Prostate gland (tissue), 2 donors: ENCODE measurements around the gene MYCBPAP. TPM values are rescaled to one million over a fixed set of nuclear protein-coding genes. Genes with fewer than 3 reads are reported as not detected.

Source experiments
- DNase-seq: peaks from one replicate; pipeline ENCODE4 v3.0.0-alpha.2; 2019; ENCODE audit warnings: low spot score
- H3K27ac ChIP-seq, 2 donors: fragments of 200-600 bp; sonication (generic); 2 replicates each; pipeline ENCODE4 v1.5.1; 2017 to 2019
- H3K27me3 ChIP-seq: fragments of 200-600 bp; sonication (generic); replicated peaks from 2 replicates; pipeline ENCODE4 v1.5.1; 2019; ENCODE audit not compliant: insufficient read depth
- H3K36me3 ChIP-seq, 2 donors: fragments of 200-600 bp; sonication (generic); 1 replicate in 1 of 2; 2 replicates in 1 of 2; pipeline versions ENCODE4 v1.5.1 to v1.8.1; 2017 to 2019
- H3K4me1 ChIP-seq: fragments of 200-600 bp; sonication (generic); replicated peaks from 2 replicates; pipeline ENCODE4 v1.5.1; 2019
- H3K4me3 ChIP-seq, 2 donors: fragments of 200-600 bp; sonication (generic); 2 replicates each; pipeline ENCODE4 v1.5.1; 2017 to 2019
- H3K9me3 ChIP-seq: fragments of 200-600 bp; sonication (generic); 2 replicates; pipeline ENCODE4 v1.5.1; 2017
- POLR2A ChIP-seq: fragments of 450-650 bp; IDR thresholded peaks from one replicate; pipeline ENCODE4 v1.6.1; 2016; ENCODE audit warnings: antibody characterized with exemption, mild to moderate bottlenecking
- POLR2AphosphoS5 ChIP-seq: sonication (generic); formaldehyde crosslinking; IDR thresholded peaks from one replicate; pipeline ENCODE4 v1.6.1; 2017; ENCODE audit warnings: antibody characterized with exemption
- whole genome bisulfite sequencing: methylation state at CpG from one replicate; pipeline ENCODE4 v1.1.5; 2018; 5-methylcytosine and 5-hydroxymethylcytosine counted together
- intact Hi-C: fragments of 100-400 bp; cut with DNase I; formaldehyde crosslinking; loops from one replicate; pipeline ENCODE4 v1.14.2; 2022
- total RNA-seq, 2 donors: library from RNA; depleted of rRNA; stranded (reverse); fragments of >200 nt; gene quantifications; one replicate each; pipeline ENCODE4 v1.1.0, GENCODE V29; 2016
- TF ChIP-seq, protein P1 (sequence below), 4 experiments: fragments of 200-600 bp in 2 of 4; fragments of 450-650 bp in 2 of 4; sonication (generic) in 2 of 4; IDR thresholded peaks; 1 replicate in 3 of 4; 2 replicates in 1 of 4; pipeline ENCODE4 v1.5.1; 2016 to 2019; ENCODE audit warnings: antibody characterized with exemption in 4 of 4, mild to moderate bottlenecking in 2 of 4, moderate library complexity in 2 of 4

MYCBPAP gene
- total RNA-seq, 2 donors from 2014 or later = 0.14 to 12.6 TPM

DNA sequence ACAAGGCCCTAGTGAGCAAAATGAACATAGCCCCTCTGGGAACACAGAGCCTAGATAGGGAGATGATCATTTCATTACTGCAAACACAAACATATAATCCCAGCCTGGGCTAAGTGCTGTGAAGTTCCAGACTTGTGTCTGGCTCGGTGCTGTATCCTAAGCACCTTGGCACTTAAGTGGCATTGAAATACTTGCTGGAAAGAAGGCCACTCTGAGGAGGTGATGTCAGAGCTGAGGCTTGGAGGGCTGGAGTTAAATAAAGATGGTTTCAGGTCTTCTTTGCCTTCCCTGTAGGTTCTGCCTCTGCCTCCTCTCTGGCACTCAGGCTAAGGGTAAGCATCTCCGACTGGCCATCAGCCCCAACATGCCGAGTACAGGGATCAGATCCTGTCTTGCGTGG lies 49.9 kb downstream of the MYCBPAP start:
- intact Hi-C loops = no loop called here
- H3K4me3 ChIP-seq = no peak overlapping the region
- TF ChIP-seq POLR2A = no peak
- TF ChIP-seq, protein P1, sequence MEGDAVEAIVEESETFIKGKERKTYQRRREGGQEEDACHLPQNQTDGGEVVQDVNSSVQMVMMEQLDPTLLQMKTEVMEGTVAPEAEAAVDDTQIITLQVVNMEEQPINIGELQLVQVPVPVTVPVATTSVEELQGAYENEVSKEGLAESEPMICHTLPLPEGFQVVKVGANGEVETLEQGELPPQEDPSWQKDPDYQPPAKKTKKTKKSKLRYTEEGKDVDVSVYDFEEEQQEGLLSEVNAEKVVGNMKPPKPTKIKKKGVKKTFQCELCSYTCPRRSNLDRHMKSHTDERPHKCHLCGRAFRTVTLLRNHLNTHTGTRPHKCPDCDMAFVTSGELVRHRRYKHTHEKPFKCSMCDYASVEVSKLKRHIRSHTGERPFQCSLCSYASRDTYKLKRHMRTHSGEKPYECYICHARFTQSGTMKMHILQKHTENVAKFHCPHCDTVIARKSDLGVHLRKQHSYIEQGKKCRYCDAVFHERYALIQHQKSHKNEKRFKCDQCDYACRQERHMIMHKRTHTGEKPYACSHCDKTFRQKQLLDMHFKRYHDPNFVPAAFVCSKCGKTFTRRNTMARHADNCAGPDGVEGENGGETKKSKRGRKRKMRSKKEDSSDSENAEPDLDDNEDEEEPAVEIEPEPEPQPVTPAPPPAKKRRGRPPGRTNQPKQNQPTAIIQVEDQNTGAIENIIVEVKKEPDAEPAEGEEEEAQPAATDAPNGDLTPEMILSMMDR (IDR thresholded peaks at IDR 0.05) = no peak
- no peak for TF ChIP-seq POLR2AphosphoS5
- H3K27me3 ChIP-seq = peaks cover 10% of the 10 kb centered on the region
- no peak overlapping the region for H3K27ac ChIP-seq
- DNase-seq = no peak
- WGBS = 71% methylated on average over 4 of the region's 4 CpGs
- peaks cover 0 to 4% of the 10 kb centered on the region in 2 donors for H3K36me3 ChIP-seq
- peaks cover 19% of the 10 kb centered on the region for H3K4me1 ChIP-seq
- no peaks in the 10 kb centered on the region for H3K9me3 ChIP-seq

DNA sequence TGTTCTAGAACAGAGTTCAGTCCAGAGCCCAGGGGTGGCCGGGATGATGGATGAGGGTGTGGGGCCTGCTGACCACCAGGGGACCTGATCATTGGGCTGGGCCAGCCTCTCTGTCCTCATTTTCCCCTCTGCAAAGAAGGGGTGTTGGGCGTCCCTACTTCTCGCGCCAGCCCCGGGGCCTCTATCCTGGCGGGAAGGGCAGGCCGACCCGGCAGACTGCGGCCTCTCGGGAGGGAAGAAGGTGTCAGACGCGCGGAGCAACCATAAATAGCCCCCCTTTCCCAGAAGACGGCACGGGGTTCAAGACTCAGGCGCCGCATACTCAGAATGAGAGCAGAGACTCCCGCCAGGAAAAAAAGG lies 50.3 kb downstream of the MYCBPAP start:
- H3K9me3 ChIP-seq = no peaks in the 10 kb centered on the region
- H3K4me3 ChIP-seq = no peak overlapping the region
- DNase-seq = no peak
- no peak overlapping the region for H3K27ac ChIP-seq
- peaks cover 10% of the 10 kb centered on the region for H3K27me3 ChIP-seq
- 27% methylated on average over 13 of the region's 18 CpGs for WGBS
- H3K4me1 ChIP-seq = peaks cover 19% of the 10 kb centered on the region
- TF ChIP-seq POLR2AphosphoS5 = no peak
- no peak for TF ChIP-seq POLR2A
- TF ChIP-seq, protein P1 (IDR thresholded peaks at IDR 0.05) = no peak
- peaks cover 0 to 4% of the 10 kb centered on the region in 2 donors for H3K36me3 ChIP-seq
- intact Hi-C loops = no loop called here

DNA sequence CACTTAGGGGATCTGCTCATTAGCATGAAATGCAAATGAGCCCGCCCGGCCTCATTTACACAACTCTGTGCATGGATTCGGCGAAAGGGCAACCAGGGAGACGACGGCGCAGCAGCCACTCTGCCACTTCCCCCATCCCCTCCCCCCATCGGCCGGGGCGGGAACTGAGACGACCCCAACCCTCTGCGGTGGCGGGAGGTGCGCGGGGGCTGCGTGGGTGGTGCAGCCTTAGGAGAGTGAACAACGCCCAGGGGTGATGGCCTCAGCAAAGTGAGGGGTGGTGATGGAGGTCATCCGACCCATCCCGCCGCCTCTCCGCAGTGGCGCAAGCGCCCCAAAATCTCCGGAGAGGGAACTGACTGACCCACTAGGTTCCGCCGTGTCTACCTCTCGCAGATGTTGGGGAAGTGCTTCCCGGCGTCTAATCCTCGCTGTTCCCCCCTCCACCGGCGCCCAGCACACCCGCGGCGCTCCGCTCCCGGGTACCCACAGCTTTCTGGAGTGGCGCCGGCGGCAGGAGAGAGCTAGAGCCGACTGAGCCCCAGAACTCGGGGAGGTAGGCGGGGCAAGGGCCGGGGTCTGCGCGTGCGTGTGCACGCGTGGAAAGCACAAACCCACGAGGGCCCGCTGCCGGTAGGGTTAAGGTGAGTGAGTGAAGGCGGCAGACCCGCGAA lies 50.8 kb downstream of the MYCBPAP start:
- Histone ChIP-seq H3K36me3 (peaks cover 0 to 4% of the 10 kb centered on the region in 2 donors), H3K27ac (no peak overlapping the region), H3K27me3 (peaks cover 10% of the 10 kb centered on the region), H3K4me3 (peak overlapping the region in 1 of 2 donors; percentile 43), H3K4me1 (peaks cover 19% of the 10 kb centered on the region), H3K9me3 (no peaks in the 10 kb centered on the region)
- no peak for DNase-seq
- intact Hi-C loops = no loop called here
- 4% methylated on average over 51 of the region's 55 CpGs for WGBS
- TF ChIP-seq POLR2A = no peak
- TF ChIP-seq, protein P1 (IDR thresholded peaks at IDR 0.05) = no peak
- TF ChIP-seq POLR2AphosphoS5 = no peak

- no peak overlapping the region for H3K27ac ChIP-seq
- H3K4me1 ChIP-seq = peaks cover 19% of the 10 kb centered on the region
- intact Hi-C loops = no loop called here
- H3K4me3 ChIP-seq = peak overlapping the region; percentile 37 to 43
- TF ChIP-seq POLR2A (no peak), POLR2AphosphoS5 (no peak)
- TF ChIP-seq, protein P1 (IDR thresholded peaks at IDR 0.05) = no peak
- H3K36me3 ChIP-seq = peaks cover 0 to 4% of the 10 kb centered on the region in 2 donors
- DNase-seq = no peak
- no peaks in the 10 kb centered on the region for H3K9me3 ChIP-seq
- H3K27me3 ChIP-seq = peaks cover 10% of the 10 kb centered on the region
- 2% methylated on average over 22 of the region's 27 CpGs for WGBS
Observed at GRCh38 chr17:50559674-50560184, 51.5 kb downstream of the MYCBPAP start.
